A549 (cell line): ENCODE data around the gene MYH6.

Experiments
- CEBPB ChIP-seq, 2 experiments: fragments of >200 bp in 1 of 2; sonication (Bioruptor Twin) in 1 of 2; formaldehyde crosslinking in 1 of 2; IDR thresholded peaks; 2 replicates each; pipeline ENCODE4 v1.6.1; 2012 to 2016
- CTCF ChIP-seq: fragments of >200 bp; sonication (Bioruptor Twin); formaldehyde crosslinking; IDR thresholded peaks from 3 replicates; pipeline ENCODE4 v1.5.1; 2016
- HEYL ChIP-seq: fragments of 250-450 bp; sonication (Bioruptor Pico); IDR thresholded peaks from 2 replicates; pipeline ENCODE4 v1.8.0; 2021; ENCODE audit warnings: mild to moderate bottlenecking, moderate library complexity
- HOXA7 ChIP-seq: fragments of 250-450 bp; sonication (Bioruptor Pico); IDR thresholded peaks from 2 replicates; pipeline ENCODE4 v1.5.0; 2020; ENCODE audit warnings: mild to moderate bottlenecking, moderate library complexity
- KDM1A ChIP-seq: fragments of 200-600 bp; sonication (generic); IDR thresholded peaks from 2 replicates; pipeline ENCODE4 v1.6.1; 2016; ENCODE audit warnings: low read depth, mild to moderate bottlenecking
- MAZ ChIP-seq: fragments of 150-350 bp; IDR thresholded peaks from 2 replicates; pipeline ENCODE4 v1.6.1; 2014; ENCODE audit warnings: antibody characterized with exemption, low read depth, low read length, borderline replicate concordance
- POLR2A ChIP-seq: IDR thresholded peaks from 2 replicates; pipeline ENCODE4 v1.6.1; 2012; ENCODE audit warnings: mild to moderate bottlenecking, low read length
- POLR2AphosphoS2 ChIP-seq: conservative IDR thresholded peaks from 2 replicates; pipeline ENCODE4 v1.6.1; 2012; ENCODE audit warnings: low read length, improper control_type of control experiment, inconsistent platforms

GRCh38 chr14:23380197-23380914, 27.7 kb downstream of the MYH6 start:
- TF ChIP-seq CTCF (no peak; the same call in 2 of the 3 replicates), KDM1A (no peak), HEYL (CRISPR knock-in tag) (no peak), POLR2AphosphoS2 (no peak), MAZ (no peak), HOXA7 (CRISPR knock-in tag) (no peak), POLR2A (no peak), CEBPB (IDR thresholded peaks at IDR 0.05) (no peak)
